Esophagus muscularis mucosa (tissue), 4 donors: ENCODE measurements around the gene FAT3.

Experiments
- CTCF ChIP-seq, 3 experiments: fragments of 200-600 bp in 2 of 3; fragments of 450-650 bp in 1 of 3; sonication (generic) in 2 of 3; IDR thresholded peaks; one replicate each; pipeline ENCODE4 v1.5.1; 2017 to 2019; ENCODE audit warnings: antibody characterized with exemption in 3 of 3, mild to moderate bottlenecking in 2 of 3, moderate library complexity in 1 of 3
- EP300 ChIP-seq: sonication (generic); formaldehyde crosslinking; IDR thresholded peaks from one replicate; pipeline ENCODE4 v1.6.1; 2017; ENCODE audit warnings: antibody characterized with exemption
- POLR2AphosphoS5 ChIP-seq, 2 donors: sonication (generic); formaldehyde crosslinking; IDR thresholded peaks; one replicate each; pipeline ENCODE4 v1.6.1; 2017; ENCODE audit warnings: antibody characterized with exemption in 2 of 2

GRCh38 chr11:92236856-92237255 is 12.2 kb downstream of the FAT3 start:
- TF ChIP-seq CTCF (IDR thresholded peaks at IDR 0.05), result no peak
- TF ChIP-seq POLR2AphosphoS5 (IDR thresholded peaks at IDR 0.05), result no peak
- TF ChIP-seq EP300, result no peak
